Tongue (tissue), 2 donors: ENCODE results near the gene TMEM26. TPM values are rescaled to one million over a fixed set of nuclear protein-coding genes. Genes with fewer than 3 reads are reported as not detected.

ENCODE experiments used
- DNase-seq: peaks from one replicate; pipeline ENCODE4 v3.0.0-alpha.2; 2015
- total RNA-seq: library from RNA; depleted of rRNA; stranded (reverse); fragments of >200 nt; gene quantifications from one replicate; pipeline ENCODE4 v1.2.3, GENCODE V29; 2014

The TMEM26 gene
- total RNA-seq, 1 donor from 2014 or later: 7.4 TPM

- DNase-seq: no peak
These were observed 4.8 kb upstream of the TMEM26 start for GRCh38 chr10:61458031-61458430.

GRCh38 chr10:61456095-61456789 lies 3.1 kb upstream of the TMEM26 start:
- DNase-seq: no peak

- DNase-seq: no peak
These were observed 2.5 kb upstream of the TMEM26 start for GRCh38 chr10:61455656-61456055.

- DNase-seq: no peak
These were observed 1.4 kb upstream of the TMEM26 start for GRCh38 chr10:61454541-61454940.

- DNase-seq: peak; percentile 48
These were observed 980 bp downstream of the TMEM26 start for GRCh38 chr10:61452151-61452651.

GRCh38 chr10:61451357-61451756 lies 1.8 kb downstream of the TMEM26 start:
- DNase-seq: no peak

- peak; percentile 80 for DNase-seq
These were observed 4.2 kb downstream of the TMEM26 start for GRCh38 chr10:61448841-61449600.

- peak; percentile 12 for DNase-seq
These were observed 5.1 kb downstream of the TMEM26 start for GRCh38 chr10:61448091-61448490.

GRCh38 chr10:61439058-61439609 lies 14.0 kb downstream of the TMEM26 start:
- no peak for DNase-seq

GRCh38 chr10:61438141-61438988 lies 14.8 kb downstream of the TMEM26 start:
- DNase-seq: no peak

- no peak for DNase-seq
These were observed 30.0 kb downstream of the TMEM26 start for GRCh38 chr10:61423178-61423577.

- no peak for DNase-seq
These were observed 35.5 kb downstream of the TMEM26 start for GRCh38 chr10:61417661-61418060.

- no peak for DNase-seq
These were observed 37.4 kb downstream of the TMEM26 start for GRCh38 chr10:61415824-61416223.

GRCh38 chr10:61411706-61412105 lies 41.5 kb downstream of the TMEM26 start:
- no peak for DNase-seq

- no peak for DNase-seq
These were observed 42.7 kb downstream of the TMEM26 start for GRCh38 chr10:61410353-61411070.

- DNase-seq: no peak
These were observed 44.0 kb downstream of the TMEM26 start for GRCh38 chr10:61409157-61409556.

GRCh38 chr10:61408105-61408504 lies 45.1 kb downstream of the TMEM26 start:
- DNase-seq: peak; percentile 31

- DNase-seq: no peak
These were observed 46.4 kb downstream of the TMEM26 start for GRCh38 chr10:61406736-61407135.

- no peak for DNase-seq
These were observed 46.9 kb downstream of the TMEM26 start for GRCh38 chr10:61406242-61406641.

- DNase-seq: no peak
These were observed 48.4 kb downstream of the TMEM26 start for GRCh38 chr10:61404751-61405150.

GRCh38 chr10:61400524-61400923 lies 52.7 kb downstream of the TMEM26 start:
- DNase-seq: no peak

- peak; percentile 9 for DNase-seq
These were observed 53.8 kb downstream of the TMEM26 start for GRCh38 chr10:61399406-61399805.
